ENCODE data around the gene TRIM56. TPM values are rescaled to one million over a fixed set of nuclear protein-coding genes. Genes with fewer than 3 reads are reported as not detected.

Gene TRIM56
- total and polyA plus RNA-seq, 9 of the 15 experiments (the other 6 are each of a cell fraction or from before 2014, with no cell fraction given), result 2.0 to 29.7 (median 11.6) TPM

- TF ChIP-seq ZBTB11 (CRISPR knock-in tag; IDR thresholded peaks at IDR 0.05) (0 out of 6 replicates have a peak, but pooled peaks of 1 of the 3 experiments have one; percentile 29), CCNT2 (IDR thresholded peaks at IDR 0.05; ENCODE audit: borderline replicate concordance, extremely low read depth, insufficient read length, low read depth, low read length) (peak; percentile 33), POLR2B (IDR thresholded peaks at IDR 0.05; ENCODE audit: low read depth, partially characterized antibody) (peak; percentile 38), SMAD4 (CRISPR knock-in tag; conservative IDR thresholded peaks at IDR 0.05) (peak; percentile 10; the same call in 1 of the 2 replicates), TFE3 (CRISPR knock-in tag; IDR thresholded peaks at IDR 0.05) (no peak), MYC (IDR thresholded peaks at IDR 0.05; ENCODE audit: low read depth, low read length) (peak; percentile 55), MYC (CRISPR knock-in tag; IDR thresholded peaks at IDR 0.05; ENCODE audit: borderline replicate concordance, low read depth) (peak; percentile 67; the same call in 1 of the 2 replicates), SAFB (IDR thresholded peaks at IDR 0.05; ENCODE audit: borderline replicate concordance, low read depth, low read length) (no peak), MEF2D (tag; conservative IDR thresholded peaks at IDR 0.05; ENCODE audit: low read depth) (peak; percentile 66; the same call in 1 of the 2 replicates), CBFA2T2 (conservative IDR thresholded peaks at IDR 0.05) (peak; percentile 39), THRB (CRISPR knock-in tag; conservative IDR thresholded peaks at IDR 0.05) (peak; percentile 89; the same call in 1 of the 2 replicates), EWSR1 (IDR thresholded peaks at IDR 0.05; ENCODE audit: borderline replicate concordance, low read depth, partially characterized antibody) (no peak), ZNF512 (tag; IDR thresholded peaks at IDR 0.05) (peak; percentile 89), TRIM24 (IDR thresholded peaks at IDR 0.05) (peak in 1 of 2 experiments; percentile 36; a peak in 1 of 4 replicates), SOX6 (IDR thresholded peaks at IDR 0.05) (peak; percentile 41; the same call in 1 of the 2 replicates), SRSF9 (IDR thresholded peaks at IDR 0.05; ENCODE audit: borderline replicate concordance, low read depth, low read length) (no peak), ZNF76 (CRISPR knock-in tag; IDR thresholded peaks at IDR 0.05; ENCODE audit: borderline replicate concordance) (no peak)
Measured at GRCh38 chr7:101121991-101122932, 37.0 kb downstream of the TRIM56 start (continued).

Data from K562 (cell line).